Tibial nerve (tissue), 4 donors: ENCODE results near the gene DNAI7.

Experiments
- EP300 ChIP-seq, 2 donors: sonication (generic); formaldehyde crosslinking; IDR thresholded peaks; one replicate each; pipeline ENCODE4 v1.6.1; 2017; ENCODE audit warnings: antibody characterized with exemption in 2 of 2, mild to moderate bottlenecking in 1 of 2
- POLR2A ChIP-seq, 2 donors: fragments of 450-650 bp; IDR thresholded peaks; one replicate each; pipeline ENCODE4 v1.6.1; 2017; ENCODE audit warnings: antibody characterized with exemption in 2 of 2, mild to moderate bottlenecking in 2 of 2, moderate library complexity in 2 of 2
- TF ChIP-seq, protein P1 (sequence below), 5 experiments: fragments of 200-600 bp in 3 of 5; fragments of 450-650 bp in 2 of 5; sonication (generic) in 3 of 5; IDR thresholded peaks; one replicate each; pipeline ENCODE4 v1.5.1; 2016 to 2019; ENCODE audit warnings: antibody characterized with exemption in 5 of 5, mild to moderate bottlenecking in 3 of 5, moderate library complexity in 2 of 5

DNA sequence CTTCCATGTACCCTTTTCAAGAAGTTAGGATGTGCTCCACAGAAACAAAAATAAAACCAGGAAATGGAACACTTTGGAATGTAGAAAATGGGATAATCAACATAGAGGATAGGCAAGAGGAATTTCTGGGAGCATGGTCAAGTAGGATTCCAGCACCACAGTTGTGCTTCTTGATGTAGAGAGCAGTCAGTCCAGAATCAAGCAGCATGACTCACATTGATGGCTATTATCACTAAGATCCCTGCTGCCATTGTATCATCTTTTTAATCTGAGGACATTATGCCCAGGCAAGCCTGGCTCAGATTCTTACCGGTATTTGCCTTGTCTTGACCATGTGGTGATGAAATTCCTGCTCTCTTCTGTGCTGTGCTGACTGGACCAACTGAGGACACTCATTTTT lies 5.7 kb upstream of the DNAI7 start:
- TF ChIP-seq, protein P1, sequence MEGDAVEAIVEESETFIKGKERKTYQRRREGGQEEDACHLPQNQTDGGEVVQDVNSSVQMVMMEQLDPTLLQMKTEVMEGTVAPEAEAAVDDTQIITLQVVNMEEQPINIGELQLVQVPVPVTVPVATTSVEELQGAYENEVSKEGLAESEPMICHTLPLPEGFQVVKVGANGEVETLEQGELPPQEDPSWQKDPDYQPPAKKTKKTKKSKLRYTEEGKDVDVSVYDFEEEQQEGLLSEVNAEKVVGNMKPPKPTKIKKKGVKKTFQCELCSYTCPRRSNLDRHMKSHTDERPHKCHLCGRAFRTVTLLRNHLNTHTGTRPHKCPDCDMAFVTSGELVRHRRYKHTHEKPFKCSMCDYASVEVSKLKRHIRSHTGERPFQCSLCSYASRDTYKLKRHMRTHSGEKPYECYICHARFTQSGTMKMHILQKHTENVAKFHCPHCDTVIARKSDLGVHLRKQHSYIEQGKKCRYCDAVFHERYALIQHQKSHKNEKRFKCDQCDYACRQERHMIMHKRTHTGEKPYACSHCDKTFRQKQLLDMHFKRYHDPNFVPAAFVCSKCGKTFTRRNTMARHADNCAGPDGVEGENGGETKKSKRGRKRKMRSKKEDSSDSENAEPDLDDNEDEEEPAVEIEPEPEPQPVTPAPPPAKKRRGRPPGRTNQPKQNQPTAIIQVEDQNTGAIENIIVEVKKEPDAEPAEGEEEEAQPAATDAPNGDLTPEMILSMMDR (IDR thresholded peaks at IDR 0.05) = no peak
- TF ChIP-seq POLR2A (IDR thresholded peaks at IDR 0.05) = no peak
- no peak for TF ChIP-seq EP300 (IDR thresholded peaks at IDR 0.05)
